ENCODE measurements around the gene GNG8.

GRCh38 chr19:46613525-46613924 is 22.5 kb downstream of the GNG8 start:
- TF ChIP-seq CTCF (conservative IDR thresholded peaks at IDR 0.05 in 1 of 2, IDR thresholded peaks at IDR 0.05 in 1 of 2; ENCODE audit: low read depth in 1 of 2, low read length in 2 of 2) (no peak), EZH2 (IDR thresholded peaks at IDR 0.05; ENCODE audit: low read length, missing control alignments) (no peak)

Data from fibroblast of lung (primary cell).